ENCODE results near the gene C17orf67. TPM values are rescaled to one million over a fixed set of nuclear protein-coding genes. Genes with fewer than 3 reads are reported as not detected.

C17orf67 gene
- polyA plus RNA-seq, 2 donors: 0.44 to 2.1 TPM

DNA sequence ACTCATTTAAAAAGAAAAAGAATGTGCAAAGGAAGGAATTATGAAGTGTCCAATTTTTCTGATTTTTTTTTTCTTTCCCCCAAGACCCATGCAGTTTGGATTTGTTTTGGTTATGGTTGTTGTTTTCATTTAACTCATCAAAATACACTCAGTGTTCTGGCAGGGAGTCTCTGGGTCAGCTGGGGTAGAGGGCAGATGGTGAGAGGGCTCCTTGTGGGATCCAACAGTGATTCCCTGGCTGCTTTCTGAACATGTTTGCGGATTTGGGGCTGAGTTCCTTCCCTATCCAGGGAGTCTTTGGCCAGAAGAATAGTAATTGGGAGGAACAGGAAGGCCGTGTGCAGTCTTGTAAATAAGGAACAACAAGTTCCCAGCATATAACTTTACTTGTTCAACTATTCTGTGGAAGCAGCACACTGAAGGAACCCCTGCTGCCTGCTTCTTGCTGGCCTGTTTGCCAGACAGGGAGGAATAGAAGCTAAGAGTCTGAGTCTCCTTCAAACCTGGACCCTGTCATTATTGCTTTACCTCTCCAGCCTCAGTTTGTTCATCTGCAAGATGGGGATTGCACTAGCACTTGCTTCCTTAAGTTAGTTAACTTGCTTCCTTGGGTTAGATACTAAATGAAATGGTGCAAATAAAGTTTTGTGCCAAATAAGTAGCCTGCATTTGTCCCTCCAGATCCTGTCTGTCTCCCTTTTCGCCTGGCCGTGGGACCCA lies 32.1 kb downstream of the C17orf67 start:
- 84 to 94% methylated on average over 4 of the region's 4 CpGs for WGBS, 2 donors
- Histone ChIP-seq H3K4me3 (ENCODE audit: low read depth in 1 of 2, low read length in 2 of 2) (no peak overlapping the region), H3K27me3 (ENCODE audit: control insufficient read depth in 1 of 2, insufficient read depth in 2 of 2, low read length in 2 of 2) (no peaks in the 10 kb centered on the region), H3K4me1 (ENCODE audit: control insufficient read depth in 2 of 2, insufficient read depth in 2 of 2, low read length in 1 of 2) (no peaks in the 10 kb centered on the region), H3K36me3 (ENCODE audit: control insufficient read depth in 2 of 2, insufficient read depth in 2 of 2, low read length in 1 of 2) (no peaks in the 10 kb centered on the region), H3K27ac (ENCODE audit: low read depth in 2 of 2, low read length in 1 of 2) (no peak overlapping the region), H3K9me3 (ENCODE audit: control insufficient read depth in 2 of 2, insufficient read depth in 1 of 2, low read depth in 1 of 2, low read length in 1 of 2) (no peaks in the 10 kb centered on the region)

DNA sequence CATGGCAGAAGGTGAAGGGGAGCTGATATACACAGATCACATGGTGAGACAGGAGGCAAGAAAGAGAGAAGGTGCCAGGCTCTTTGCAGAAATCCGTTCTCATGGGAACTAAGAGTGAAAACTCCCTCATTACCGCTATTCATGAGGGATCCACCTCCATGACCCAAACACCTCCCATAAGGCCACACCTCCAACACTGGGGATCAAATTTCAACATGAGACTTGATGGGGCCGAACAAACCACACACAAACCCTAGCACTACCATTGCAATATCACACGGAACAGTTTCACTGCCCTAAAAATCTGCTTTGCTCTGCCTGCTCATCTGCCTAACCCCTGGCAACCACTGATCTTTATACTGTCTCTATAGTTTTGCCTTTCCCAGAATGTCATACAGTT lies 34.8 kb downstream of the C17orf67 start:
- H3K27ac ChIP-seq (ENCODE audit: low read depth in 2 of 2, low read length in 1 of 2): no peak overlapping the region
- 55 to 66% methylated on average over 4 of the region's 4 CpGs for WGBS, 2 donors
- no peak overlapping the region for H3K4me3 ChIP-seq (ENCODE audit: low read depth in 1 of 2, low read length in 2 of 2)
- no peaks in the 10 kb centered on the region for H3K27me3 ChIP-seq (ENCODE audit: control insufficient read depth in 1 of 2, insufficient read depth in 2 of 2, low read length in 2 of 2)
- no peaks in the 10 kb centered on the region for H3K36me3 ChIP-seq (ENCODE audit: control insufficient read depth in 2 of 2, insufficient read depth in 2 of 2, low read length in 1 of 2)
- no peaks in the 10 kb centered on the region for H3K9me3 ChIP-seq (ENCODE audit: control insufficient read depth in 2 of 2, insufficient read depth in 1 of 2, low read depth in 1 of 2, low read length in 1 of 2)
- H3K4me1 ChIP-seq (ENCODE audit: control insufficient read depth in 2 of 2, insufficient read depth in 2 of 2, low read length in 1 of 2): no peaks in the 10 kb centered on the region

DNA sequence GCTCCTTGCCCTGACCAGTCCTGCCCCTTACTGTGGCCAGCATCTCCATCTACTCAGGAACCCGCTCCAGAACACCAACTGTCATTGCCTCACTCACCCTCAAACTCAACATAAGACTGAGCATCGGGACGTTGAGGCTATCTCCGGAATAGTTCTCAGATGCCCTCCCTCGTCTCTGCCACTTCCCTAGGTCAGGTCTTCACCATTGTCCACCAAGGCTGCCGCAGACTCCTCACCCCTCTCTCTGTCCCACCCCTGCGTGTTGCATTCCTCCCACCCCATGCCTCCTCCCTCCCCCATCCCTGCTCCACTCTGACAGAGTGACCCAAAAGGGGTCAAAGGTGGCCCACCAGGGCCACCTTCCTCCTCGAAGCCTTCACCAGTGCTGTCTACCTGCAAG lies 37.2 kb downstream of the C17orf67 start:
- Histone ChIP-seq H3K4me1 (ENCODE audit: control insufficient read depth in 2 of 2, insufficient read depth in 2 of 2, low read length in 1 of 2) (no peaks in the 10 kb centered on the region), H3K27ac (ENCODE audit: low read depth in 2 of 2, low read length in 1 of 2) (no peak overlapping the region), H3K36me3 (ENCODE audit: control insufficient read depth in 2 of 2, insufficient read depth in 2 of 2, low read length in 1 of 2) (no peaks in the 10 kb centered on the region), H3K27me3 (ENCODE audit: control insufficient read depth in 1 of 2, insufficient read depth in 2 of 2, low read length in 2 of 2) (no peaks in the 10 kb centered on the region), H3K4me3 (ENCODE audit: low read depth in 1 of 2, low read length in 2 of 2) (no peak overlapping the region), H3K9me3 (ENCODE audit: control insufficient read depth in 2 of 2, insufficient read depth in 1 of 2, low read depth in 1 of 2, low read length in 1 of 2) (peaks cover 0 to 1% of the 10 kb centered on the region in 2 donors)
- WGBS, 2 donors: 85 to 94% methylated on average over 8 of the region's 8 CpGs

DNA sequence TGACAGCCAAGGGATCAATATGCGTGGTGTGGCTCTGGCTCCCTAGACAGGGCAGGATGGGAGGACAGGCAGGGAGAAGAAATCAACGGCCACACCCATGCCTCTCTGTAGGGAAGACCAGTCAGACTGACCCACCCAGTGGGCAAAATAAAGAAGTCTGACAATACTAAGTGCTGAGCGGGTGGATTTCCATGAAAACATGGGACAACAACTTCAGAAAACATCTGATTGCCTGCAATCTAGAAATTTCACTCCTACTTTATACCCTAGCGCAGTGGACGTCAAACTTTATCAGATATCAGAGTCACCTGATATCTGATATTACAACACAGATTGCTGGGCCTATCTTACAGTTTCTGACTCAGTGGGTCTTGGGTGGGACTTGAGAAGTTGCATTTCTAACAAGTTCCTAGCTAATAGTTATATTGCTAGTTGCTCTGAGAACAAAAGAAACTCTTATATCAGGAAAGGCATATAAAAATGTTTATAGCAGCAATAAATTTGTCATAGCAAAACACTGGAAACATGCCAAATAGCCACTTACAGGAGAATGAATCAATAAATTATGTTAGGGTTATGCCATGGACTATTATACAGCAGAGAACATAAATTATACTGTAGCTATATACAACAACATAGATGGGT lies 38.4 kb downstream of the C17orf67 start:
- Histone ChIP-seq H3K27ac (ENCODE audit: low read depth in 2 of 2, low read length in 1 of 2) (no peak overlapping the region), H3K27me3 (ENCODE audit: control insufficient read depth in 1 of 2, insufficient read depth in 2 of 2, low read length in 2 of 2) (no peaks in the 10 kb centered on the region), H3K4me1 (ENCODE audit: control insufficient read depth in 2 of 2, insufficient read depth in 2 of 2, low read length in 1 of 2) (no peaks in the 10 kb centered on the region), H3K9me3 (ENCODE audit: control insufficient read depth in 2 of 2, insufficient read depth in 1 of 2, low read depth in 1 of 2, low read length in 1 of 2) (peaks cover 0 to 1% of the 10 kb centered on the region in 2 donors), H3K36me3 (ENCODE audit: control insufficient read depth in 2 of 2, insufficient read depth in 2 of 2, low read length in 1 of 2) (no peaks in the 10 kb centered on the region), H3K4me3 (ENCODE audit: low read depth in 1 of 2, low read length in 2 of 2) (no peak overlapping the region)
- WGBS, 2 donors: 78 to 80% methylated on average over 5 of the region's 5 CpGs

DNA sequence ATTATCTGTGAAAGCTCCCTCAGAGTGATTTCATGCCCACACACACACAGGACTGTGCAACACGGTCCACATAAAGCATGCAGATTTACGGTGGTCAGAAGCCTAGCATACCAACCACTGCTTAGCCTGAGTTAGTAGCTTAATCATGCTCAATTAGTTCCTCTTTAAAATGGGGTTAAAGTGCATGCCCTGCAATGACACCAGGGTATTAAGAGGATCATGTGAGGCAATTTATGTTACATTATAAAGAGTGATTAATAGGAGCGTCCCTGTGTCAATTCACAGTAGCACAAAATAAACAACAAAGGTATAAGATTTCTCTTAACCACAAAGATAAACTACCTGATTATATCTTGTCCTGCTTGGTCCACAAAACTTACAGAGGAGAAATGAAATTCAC lies 39.8 kb downstream of the C17orf67 start:
- no peaks in the 10 kb centered on the region for H3K4me1 ChIP-seq (ENCODE audit: control insufficient read depth in 2 of 2, insufficient read depth in 2 of 2, low read length in 1 of 2)
- WGBS, 2 donors: 56 to 58% methylated on average over 3 of the region's 3 CpGs
- no peak overlapping the region for H3K4me3 ChIP-seq (ENCODE audit: low read depth in 1 of 2, low read length in 2 of 2)
- peaks cover 0 to 1% of the 10 kb centered on the region in 2 donors for H3K9me3 ChIP-seq (ENCODE audit: control insufficient read depth in 2 of 2, insufficient read depth in 1 of 2, low read depth in 1 of 2, low read length in 1 of 2)
- no peaks in the 10 kb centered on the region for H3K27me3 ChIP-seq (ENCODE audit: control insufficient read depth in 1 of 2, insufficient read depth in 2 of 2, low read length in 2 of 2)
- no peak overlapping the region for H3K27ac ChIP-seq (ENCODE audit: low read depth in 2 of 2, low read length in 1 of 2)
- no peaks in the 10 kb centered on the region for H3K36me3 ChIP-seq (ENCODE audit: control insufficient read depth in 2 of 2, insufficient read depth in 2 of 2, low read length in 1 of 2)

DNA sequence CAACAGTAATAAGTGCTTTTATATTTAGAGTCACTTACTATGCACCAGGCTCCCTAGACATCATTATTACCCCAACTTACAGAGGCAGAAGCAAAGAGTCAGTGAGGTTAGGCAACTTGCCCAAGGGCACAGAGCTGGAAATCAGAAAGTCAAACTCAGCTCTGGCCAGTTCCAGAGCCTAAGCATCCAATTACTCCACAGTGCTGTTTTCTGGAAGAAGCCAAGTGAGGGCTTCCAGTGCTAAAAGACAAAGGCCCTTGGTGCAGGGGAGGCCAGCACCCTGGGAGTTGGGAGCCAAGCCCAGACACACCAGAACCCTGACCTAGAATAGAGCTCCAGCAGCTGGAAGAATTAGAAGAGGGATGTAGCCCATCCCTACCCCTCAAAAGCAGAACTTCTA lies 40.2 kb downstream of the C17orf67 start:
- no peak overlapping the region for H3K4me3 ChIP-seq (ENCODE audit: low read depth in 1 of 2, low read length in 2 of 2)
- no peak overlapping the region for H3K27ac ChIP-seq (ENCODE audit: low read depth in 2 of 2, low read length in 1 of 2)
- H3K4me1 ChIP-seq (ENCODE audit: control insufficient read depth in 2 of 2, insufficient read depth in 2 of 2, low read length in 1 of 2): no peaks in the 10 kb centered on the region
- H3K36me3 ChIP-seq (ENCODE audit: control insufficient read depth in 2 of 2, insufficient read depth in 2 of 2, low read length in 1 of 2): no peaks in the 10 kb centered on the region
- no peaks in the 10 kb centered on the region for H3K27me3 ChIP-seq (ENCODE audit: control insufficient read depth in 1 of 2, insufficient read depth in 2 of 2, low read length in 2 of 2)
- peaks cover 0 to 1% of the 10 kb centered on the region in 2 donors for H3K9me3 ChIP-seq (ENCODE audit: control insufficient read depth in 2 of 2, insufficient read depth in 1 of 2, low read depth in 1 of 2, low read length in 1 of 2)

DNA sequence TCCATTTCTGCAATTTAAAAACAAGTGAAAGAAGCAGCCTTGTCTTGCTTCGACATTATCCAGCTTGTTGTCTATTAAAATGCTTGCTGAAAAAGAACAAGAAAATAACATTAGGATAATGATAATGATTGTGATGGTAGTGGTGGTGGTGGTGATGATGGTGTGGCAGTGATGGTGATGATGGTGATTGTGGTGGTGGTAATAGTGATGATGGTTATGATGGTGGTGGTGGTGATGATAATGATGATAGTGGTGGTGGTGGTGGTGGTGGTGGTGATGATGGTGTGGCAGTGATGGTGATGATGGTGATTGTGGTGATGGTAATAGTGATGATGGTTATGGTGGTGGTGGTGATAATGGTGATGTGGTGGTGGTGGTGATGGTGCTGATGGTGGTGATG lies 41.5 kb downstream of the C17orf67 start:
- no peaks in the 10 kb centered on the region for H3K36me3 ChIP-seq (ENCODE audit: control insufficient read depth in 2 of 2, insufficient read depth in 2 of 2, low read length in 1 of 2)
- no peak overlapping the region for H3K4me3 ChIP-seq (ENCODE audit: low read depth in 1 of 2, low read length in 2 of 2)
- no peaks in the 10 kb centered on the region for H3K4me1 ChIP-seq (ENCODE audit: control insufficient read depth in 2 of 2, insufficient read depth in 2 of 2, low read length in 1 of 2)
- H3K9me3 ChIP-seq (ENCODE audit: control insufficient read depth in 2 of 2, insufficient read depth in 1 of 2, low read depth in 1 of 2, low read length in 1 of 2): peaks cover 0 to 1% of the 10 kb centered on the region in 2 donors
- H3K27ac ChIP-seq (ENCODE audit: low read depth in 2 of 2, low read length in 1 of 2): no peak overlapping the region
- no peaks in the 10 kb centered on the region for H3K27me3 ChIP-seq (ENCODE audit: control insufficient read depth in 1 of 2, insufficient read depth in 2 of 2, low read length in 2 of 2)
- 92 to 98% methylated on average over 1 of the region's 1 CpG for WGBS, 2 donors

DNA sequence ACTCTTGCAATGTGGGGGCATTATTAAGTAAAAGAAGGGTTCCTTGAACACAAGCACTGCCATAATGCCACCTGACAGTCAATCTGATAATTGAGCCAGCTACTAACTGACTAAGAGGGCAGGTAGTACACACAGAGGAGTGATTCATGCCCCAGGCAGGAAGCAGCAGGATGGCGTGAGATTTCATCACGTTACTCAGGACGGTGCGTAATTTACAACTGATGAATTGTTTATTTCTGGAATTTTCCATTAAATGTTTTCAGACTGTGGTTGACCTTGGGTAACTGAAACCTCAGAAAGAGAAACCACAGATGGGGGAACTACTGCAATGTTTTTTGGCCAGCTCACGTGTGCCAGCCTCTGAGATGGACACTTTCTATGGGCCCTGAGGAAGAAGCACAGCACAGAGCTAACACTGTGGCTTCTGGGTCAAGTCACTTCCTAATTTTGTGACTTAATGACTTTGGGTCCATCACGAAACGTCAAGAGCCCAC lies 46.7 kb downstream of the C17orf67 start:
- no peaks in the 10 kb centered on the region for H3K9me3 ChIP-seq (ENCODE audit: control insufficient read depth in 2 of 2, insufficient read depth in 1 of 2, low read depth in 1 of 2, low read length in 1 of 2)
- WGBS, 2 donors: 40 to 42% methylated on average over 7 of the region's 7 CpGs
- no peaks in the 10 kb centered on the region for H3K36me3 ChIP-seq (ENCODE audit: control insufficient read depth in 2 of 2, insufficient read depth in 2 of 2, low read length in 1 of 2)
- H3K27ac ChIP-seq (ENCODE audit: low read depth in 2 of 2, low read length in 1 of 2): peak overlapping the region in 1 of 2 donors; percentile 37
- peaks cover 2 to 4% of the 10 kb centered on the region in 2 donors for H3K4me1 ChIP-seq (ENCODE audit: control insufficient read depth in 2 of 2, insufficient read depth in 2 of 2, low read length in 1 of 2)
- no peak overlapping the region for H3K4me3 ChIP-seq (ENCODE audit: low read depth in 1 of 2, low read length in 2 of 2)
- H3K27me3 ChIP-seq (ENCODE audit: control insufficient read depth in 1 of 2, insufficient read depth in 2 of 2, low read length in 2 of 2): no peaks in the 10 kb centered on the region

DNA sequence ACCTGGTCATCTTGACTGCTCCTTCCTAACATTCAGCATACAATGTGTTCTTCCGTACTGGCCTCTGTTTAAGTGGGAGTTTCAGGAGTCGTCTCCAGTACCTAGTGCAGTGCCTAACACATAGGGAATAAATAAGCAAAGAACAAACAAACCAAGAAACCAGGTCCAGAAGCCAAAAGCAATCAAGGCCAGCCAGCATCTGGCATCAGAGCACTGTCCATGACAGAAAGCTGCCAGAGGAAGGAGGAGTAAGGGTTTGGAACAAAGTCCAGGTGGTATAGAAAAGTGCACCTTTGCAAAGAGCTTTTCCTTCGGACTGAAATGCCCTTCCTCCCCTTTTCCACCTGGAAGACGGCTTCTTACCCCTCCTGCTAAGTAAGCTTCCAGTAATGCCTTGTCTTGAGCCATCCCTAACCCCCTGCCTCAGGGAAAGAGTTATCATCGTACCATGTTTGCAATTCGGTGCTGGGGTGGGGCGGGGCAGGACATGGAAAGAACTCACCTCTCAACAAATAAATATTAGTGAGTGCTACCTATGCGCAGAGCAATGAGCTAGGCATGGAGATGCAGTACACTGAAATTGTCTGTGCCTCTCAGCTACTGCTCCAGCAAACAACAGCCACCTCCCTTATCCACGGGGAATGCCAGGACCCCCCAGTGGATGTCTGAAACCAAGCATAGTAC lies 47.6 kb downstream of the C17orf67 start:
- WGBS, 2 donors: 78 to 79% methylated on average over 9 of the region's 9 CpGs
- Histone ChIP-seq H3K4me1 (ENCODE audit: control insufficient read depth in 2 of 2, insufficient read depth in 2 of 2, low read length in 1 of 2) (peaks cover 2 to 4% of the 10 kb centered on the region in 2 donors), H3K9me3 (ENCODE audit: control insufficient read depth in 2 of 2, insufficient read depth in 1 of 2, low read depth in 1 of 2, low read length in 1 of 2) (no peaks in the 10 kb centered on the region), H3K36me3 (ENCODE audit: control insufficient read depth in 2 of 2, insufficient read depth in 2 of 2, low read length in 1 of 2) (no peaks in the 10 kb centered on the region), H3K27me3 (ENCODE audit: control insufficient read depth in 1 of 2, insufficient read depth in 2 of 2, low read length in 2 of 2) (no peaks in the 10 kb centered on the region), H3K4me3 (ENCODE audit: low read depth in 1 of 2, low read length in 2 of 2) (no peak overlapping the region), H3K27ac (ENCODE audit: low read depth in 2 of 2, low read length in 1 of 2) (no peak overlapping the region)
